H1 (cell line): ENCODE measurements around the gene SCN8A. TPM values are rescaled to one million over a fixed set of nuclear protein-coding genes. Genes with fewer than 3 reads are reported as not detected.

Experiments
- CTCF ChIA-PET: fragments of 300-600 bp; sonication (Branson Sonifier 250); formaldehyde crosslinking; loops from one replicate; lab custom pipeline; 2021; ENCODE audit not compliant: partially characterized antibody; lab: Charles Lee
- POLR2A ChIA-PET: fragments of 300-600 bp; sonication (Branson Sonifier 250); formaldehyde crosslinking; loops from one replicate; lab custom pipeline; 2021; ENCODE audit warnings: inconsistent platforms; ENCODE audit not compliant: partially characterized antibody; lab: Charles Lee
- DNase-seq, 2 experiments: peaks; one replicate each; pipeline versions ENCODE4 v3.0.0 to v3.0.0-alpha.2; 2010 to 2022; ENCODE audit warnings: low spot score in 2 of 2, low read depth in 1 of 2, mixed read lengths in 1 of 2
- FAIRE-seq: peaks from 2 replicates; lab custom pipeline; 2011; peaks lifted over from hg19 to GRCh38; lab: Jason Lieb, UNC
- H2AFZ ChIP-seq: 2 replicates; pipeline ENCODE4 v1.8.1; 2012; ENCODE audit warnings: low read length, inconsistent platforms
- H2AK5ac ChIP-seq: 2 replicates; pipeline ENCODE4 v1.6.1; 2013; ENCODE audit warnings: low read depth, low read length
- H2BK120ac ChIP-seq: replicated peaks from 2 replicates; pipeline ENCODE3; 2013; ENCODE audit warnings: low read depth, low read length, inconsistent platforms
- H2BK12ac ChIP-seq: 2 replicates; pipeline ENCODE4 v1.6.1; 2013; ENCODE audit warnings: low read depth, low read length
- H2BK15ac ChIP-seq: 2 replicates; pipeline ENCODE4 v1.6.1; 2013; ENCODE audit warnings: low read length
- H2BK20ac ChIP-seq: 2 replicates; pipeline ENCODE4 v1.6.1; 2013; ENCODE audit warnings: low read length
- H2BK5ac ChIP-seq: 2 replicates; pipeline ENCODE4 v1.6.1; 2013; ENCODE audit warnings: low read depth, low read length
- H3K14ac ChIP-seq: 2 replicates; pipeline ENCODE4 v1.6.1; 2013; ENCODE audit warnings: inconsistent platforms; ENCODE audit not compliant: insufficient read length
- H3K18ac ChIP-seq: 2 replicates; pipeline ENCODE4 v1.6.1; 2013; ENCODE audit warnings: low read length; ENCODE audit errors: extremely low read depth
- H3K23ac ChIP-seq: 2 replicates; pipeline ENCODE4 v1.6.1; 2013; ENCODE audit warnings: inconsistent platforms; ENCODE audit not compliant: insufficient read length
- H3K23me2 ChIP-seq: 2 replicates; pipeline ENCODE4 v1.6.1; 2013; ENCODE audit warnings: low read depth, low read length
- H3K27ac ChIP-seq: 2 replicates; pipeline ENCODE4 v1.6.1; 2011; ENCODE audit warnings: low read depth, low read length, inconsistent platforms
- H3K27me3 ChIP-seq, 4 experiments: replicated peaks in 1 of 4; 1 replicate in 1 of 4; 2 replicates in 3 of 4; pipeline versions ENCODE4 v1.6.1 to v1.8.1; 2011 to 2013; ENCODE audit warnings: low read length in 3 of 4, mild to moderate bottlenecking in 3 of 4, inconsistent platforms in 2 of 4, mixed read lengths in 2 of 4, moderate library complexity in 1 of 4; ENCODE audit not compliant: control insufficient read depth in 3 of 4, insufficient read depth in 3 of 4; ENCODE audit errors: extremely low read depth in 1 of 4
- H3K36me3 ChIP-seq, 4 experiments: 2 replicates each; pipeline versions ENCODE4 v1.6.1 to v1.8.1; 2011 to 2013; ENCODE audit warnings: mild to moderate bottlenecking in 4 of 4, low read length in 3 of 4, moderate library complexity in 2 of 4, control low read depth in 1 of 4, inconsistent platforms in 1 of 4; ENCODE audit not compliant: insufficient read depth in 4 of 4, control insufficient read depth in 2 of 4
- H3K4ac ChIP-seq: replicated peaks from 2 replicates; pipeline ENCODE3; 2013; ENCODE audit warnings: low read length, low read depth, mixed read lengths, inconsistent platforms; ENCODE audit not compliant: insufficient read length
- H3K4me1 ChIP-seq, 4 experiments: replicated peaks in 1 of 4; 1 replicate in 1 of 4; 2 replicates in 3 of 4; pipeline versions ENCODE4 v1.6.1 to v1.8.1; 2011 to 2013; ENCODE audit warnings: low read length in 3 of 4, inconsistent platforms in 2 of 4, mixed read lengths in 1 of 4; ENCODE audit not compliant: insufficient read depth in 4 of 4, control insufficient read depth in 3 of 4
- H3K4me2 ChIP-seq, 2 experiments: 2 replicates each; pipeline versions ENCODE4 v1.6.1 to v1.8.1; 2011 to 2013; ENCODE audit warnings: low read depth in 2 of 2, low read length in 2 of 2, control low read depth in 1 of 2, inconsistent platforms in 1 of 2, mild to moderate bottlenecking in 1 of 2; ENCODE audit not compliant: insufficient read depth in 1 of 2
- H3K4me3 ChIP-seq, 4 experiments: fragments of 200-600, 300-600 bp in 1 of 4; sonication (generic), shearing (Covaris generic), sonication (Bioruptor Twin) in 1 of 4; 2 replicates each; pipeline versions ENCODE4 v1.5.1 to v1.8.1; 2011 to 2016; ENCODE audit warnings: low read length in 4 of 4, low read depth in 3 of 4, control low read depth in 2 of 4, inconsistent platforms in 2 of 4, mild to moderate bottlenecking in 2 of 4, mixed read lengths in 1 of 4, moderate library complexity in 1 of 4; ENCODE audit not compliant: insufficient read depth in 2 of 4; ENCODE audit errors: extremely low read depth in 1 of 4
- H3K56ac ChIP-seq: replicated peaks from 2 replicates; pipeline ENCODE3; 2013; ENCODE audit warnings: low read depth, mild to moderate bottlenecking, mixed read lengths, low read length, inconsistent platforms; ENCODE audit not compliant: insufficient read length
- H3K79me1 ChIP-seq: 2 replicates; pipeline ENCODE4 v1.6.1; 2013; ENCODE audit warnings: low read depth, low read length, control low read depth
- H3K79me2 ChIP-seq, 2 experiments: 2 replicates each; pipeline versions ENCODE4 v1.6.1 to v1.8.1; 2012 to 2013; ENCODE audit warnings: low read length in 2 of 2, mild to moderate bottlenecking in 2 of 2, inconsistent platforms in 1 of 2; ENCODE audit not compliant: insufficient read depth in 2 of 2, control insufficient read depth in 1 of 2
- H3K9ac ChIP-seq, 4 experiments: replicated peaks in 1 of 4; 1 replicate in 1 of 4; 2 replicates in 3 of 4; pipeline versions ENCODE4 v1.6.1 to v1.8.1; 2011 to 2013; ENCODE audit warnings: low read depth in 3 of 4, low read length in 3 of 4, control low read depth in 2 of 4, mild to moderate bottlenecking in 2 of 4, moderate library complexity in 2 of 4, inconsistent platforms in 1 of 4; ENCODE audit errors: extremely low read depth in 1 of 4
- H3K9me3 ChIP-seq, 2 experiments: 2 replicates each; pipeline versions ENCODE4 v1.6.1 to v1.8.1; 2012 to 2013; ENCODE audit warnings: mild to moderate bottlenecking in 2 of 2, moderate library complexity in 2 of 2, control low read depth in 1 of 2, inconsistent platforms in 1 of 2, low read depth in 1 of 2, low read length in 1 of 2, mixed read lengths in 1 of 2; ENCODE audit not compliant: insufficient read depth in 2 of 2
- H4K20me1 ChIP-seq, 2 experiments: replicated peaks in 1 of 2; 2 replicates each; pipeline versions ENCODE3 to v1.8.1; 2011 to 2013; ENCODE audit warnings: inconsistent platforms in 2 of 2, low read length in 2 of 2, mild to moderate bottlenecking in 1 of 2; ENCODE audit not compliant: insufficient read depth in 2 of 2, control insufficient read depth in 1 of 2
- H4K5ac ChIP-seq: 2 replicates; pipeline ENCODE4 v1.6.1; 2013; ENCODE audit warnings: low read length, low read depth, mixed read lengths, inconsistent platforms; ENCODE audit not compliant: insufficient read length
- H4K8ac ChIP-seq: 2 replicates; pipeline ENCODE4 v1.8.0; 2013; ENCODE audit warnings: mild to moderate bottlenecking, moderate library complexity, low read length, inconsistent platforms; ENCODE audit not compliant: insufficient read depth; ENCODE audit errors: extremely low read depth
- H4K91ac ChIP-seq: replicated peaks from 2 replicates; pipeline ENCODE3; 2013; ENCODE audit warnings: low read length, mixed read lengths, inconsistent platforms; ENCODE audit not compliant: insufficient read length
- BRCA1 ChIP-seq: IDR thresholded peaks from 2 replicates; pipeline ENCODE4 v1.6.1; 2012; ENCODE audit warnings: low read depth, low read length, improper control_type of control experiment
- CBX8 ChIP-seq: fragments of 300-800, 300-1000 bp; sonication (generic); IDR thresholded peaks from 2 replicates; pipeline ENCODE4 v1.7.1; 2016; ENCODE audit warnings: low read depth, low read length, borderline replicate concordance
- GABPA ChIP-seq: IDR thresholded peaks from 2 replicates; pipeline ENCODE4 v1.6.1; 2011; ENCODE audit warnings: mild to moderate bottlenecking, low read length, moderate library complexity, borderline replicate concordance; ENCODE audit not compliant: insufficient read depth
- KDM5A ChIP-seq: fragments of 200-600 bp; IDR thresholded peaks from 2 replicates; pipeline ENCODE4 v1.7.1; 2012; ENCODE audit warnings: mild to moderate bottlenecking, low read length, inconsistent platforms, mixed read lengths
- NRF1 ChIP-seq: IDR thresholded peaks from 2 replicates; pipeline ENCODE4 v1.6.1; 2011; ENCODE audit warnings: mild to moderate bottlenecking, low read depth, low read length, improper control_type of control experiment
- POLR2A ChIP-seq, 2 experiments: IDR thresholded peaks; 1 replicate in 1 of 2; 2 replicates in 1 of 2; pipeline ENCODE4 v1.6.1; 2011; ENCODE audit warnings: low read depth in 2 of 2, low read length in 2 of 2, mild to moderate bottlenecking in 2 of 2; ENCODE audit errors: control extremely low read depth in 1 of 2
- RXRA ChIP-seq: IDR thresholded peaks from 2 replicates; pipeline ENCODE4 v1.6.1; 2011; ENCODE audit warnings: low read depth, mild to moderate bottlenecking, low read length, moderate library complexity; ENCODE audit not compliant: insufficient read depth
- SAP30 ChIP-seq: fragments of 300-600 bp; sonication (generic); IDR thresholded peaks from 2 replicates; pipeline ENCODE4 v1.7.1; 2012; ENCODE audit warnings: low read length, moderate library complexity, mild to moderate bottlenecking, inconsistent platforms; ENCODE audit not compliant: insufficient read depth, insufficient replicate concordance
- SIN3A ChIP-seq, 2 experiments: IDR thresholded peaks in 1 of 2; conservative IDR thresholded peaks in 1 of 2; 2 replicates each; pipeline ENCODE4 v1.6.1; 2011 to 2012; ENCODE audit warnings: low read length in 2 of 2, improper control_type of control experiment in 1 of 2, low read depth in 1 of 2, mild to moderate bottlenecking in 1 of 2
- ZNF274 ChIP-seq: IDR thresholded peaks from 2 replicates; pipeline ENCODE4 v1.7.0; 2012; ENCODE audit warnings: low read length, borderline replicate concordance; ENCODE audit errors: extremely low read depth
- WGBS, 2 experiments: shearing (Covaris generic) in 1 of 2; methylation state at CpG; one replicate each; pipeline versions ENCODE4 v1.1.6 to v1.1.7; 2013 to 2015; ENCODE audit warnings: low lambda C conversion rate in 2 of 2, mixed read lengths in 2 of 2, inconsistent platforms in 1 of 2, low coverage in 1 of 2, missing lambda C conversion rate in 1 of 2; ENCODE audit not compliant: insufficient replicate concordance in 2 of 2, insufficient coverage in 1 of 2, insufficient read length in 1 of 2; ENCODE audit errors: extremely low coverage in 1 of 2, missing lambda C conversion rate in 1 of 2; 5-methylcytosine and 5-hydroxymethylcytosine counted together
- polyA plus RNA-seq, 7 experiments: library from polyadenylated mRNA; depleted of rRNA in 3 of 7; stranded (reverse) in 5 of 7; unstranded in 2 of 7; fragments of >200 nt in 5 of 7; fragments of 200-250 nt in 2 of 7; gene quantifications; 1 replicate in 5 of 7; 2 replicates in 1 of 7; 4 replicates in 1 of 7; pipeline versions ENCODE4 v1.2.1 to v1.2.3, GENCODE V29; 2011 to 2013; ENCODE audit warnings: missing spikeins in 2 of 7, mixed read lengths in 2 of 7
- total RNA-seq: library from RNA; stranded (reverse); fragmentation: NEBNext Ultra II Directional; extraction: Animal tissue kit (Norgen Biotek cat#: 25700); gene quantifications from 2 replicates; pipeline ENCODE4 v1.2.1, GENCODE V29; 2021

Gene SCN8A
- total and polyA plus RNA-seq, 2 of the 8 experiments (the other 6 are each of a cell fraction or from before 2014, with no cell fraction given): 6.3 to 10.7 TPM

GRCh38 chr12:51855586-51856428 is 264.8 kb downstream of the SCN8A start:
- H3K27ac ChIP-seq: peak overlapping the region; percentile 46; the same call in 1 of the 2 replicates
- peak overlapping the region; percentile 93; the same call in 1 of the 2 replicates for H2BK20ac ChIP-seq
- no peaks in the 10 kb centered on the region for H3K36me3 ChIP-seq
- H3K4me3 ChIP-seq: peak overlapping the region; percentile 1 to 59 (median 42); a peak in 7 of 8 replicates
- H3K56ac ChIP-seq: peak overlapping the region; percentile 49
- no peaks in the 10 kb centered on the region for H3K79me1 ChIP-seq
- DNase-seq (peak in 1 of 2 experiments; percentile 84), FAIRE-seq (peak; percentile 32)
- H3K23ac ChIP-seq: no peak overlapping the region
- H3K23me2 ChIP-seq: peaks cover 3% of the 10 kb centered on the region
- ChIA-PET CTCF (interaction anchor here (0.7 to 8.5 kb wide), 13 partner anchors 9 to 335 kb away, joined by 3 to 132 read pairs (median 4); no protein-coding TSS in a partner anchor), POLR2A (interaction anchor here (0.8 to 11.0 kb wide), 10 partner anchors 11 to 319 kb away, joined by 3 to 107 read pairs (median 4); no protein-coding TSS in a partner anchor)
- H3K14ac ChIP-seq: no peak overlapping the region
- WGBS, 2 experiments: 12% methylated on average over 21 of the region's 21 CpGs; no CpG with 5 or more reads in 1 of the 2 experiments
- no peaks in the 10 kb centered on the region for H3K79me2 ChIP-seq
- H2AK5ac ChIP-seq: no peak overlapping the region; the same call in 1 of the 2 replicates
- H3K4ac ChIP-seq: peak overlapping the region; percentile 80
- no peak overlapping the region for H2BK15ac ChIP-seq
- peaks cover under 1 to 25% (median 18%) of the 10 kb centered on the region in 4 experiments for H3K27me3 ChIP-seq
- peak overlapping the region; percentile 95 for H2BK120ac ChIP-seq
- H3K18ac ChIP-seq: peak overlapping the region; percentile 97
- no peaks in the 10 kb centered on the region for H3K9me3 ChIP-seq
- peak overlapping the region; percentile 71 for H2AFZ ChIP-seq
- peaks cover 0 to 11% (median 2%) of the 10 kb centered on the region in 4 experiments; a peak in 6 of 7 replicates for H3K4me1 ChIP-seq
- H3K9ac ChIP-seq: peak overlapping the region in 3 of 4 experiments; percentile 24 to 59 (median 57); a peak in 5 of 7 replicates
- peak overlapping the region; percentile 71 for H2BK5ac ChIP-seq
- no peaks in the 10 kb centered on the region for H4K20me1 ChIP-seq
- H4K5ac ChIP-seq: peak overlapping the region; percentile 74
- peak overlapping the region; percentile 76 for H2BK12ac ChIP-seq
- H3K4me2 ChIP-seq: peak overlapping the region; percentile 61 to 79
- H4K91ac ChIP-seq: peak overlapping the region; percentile 87
- H4K8ac ChIP-seq: peak overlapping the region; percentile 76; the same call in 1 of the 2 replicates
- TF ChIP-seq GABPA (no peak), BRCA1 (no peak), KDM5A (no peak), SAP30 (no peak), CBX8 (no peak), NRF1 (no peak), SIN3A (conservative IDR thresholded peaks at IDR 0.05 in 1 of 2, IDR thresholded peaks at IDR 0.05 in 1 of 2; ENCODE audit: low read depth in 1 of 2, low read length in 2 of 2) (0 out of 4 replicates have a peak, but pooled peaks of 1 of the 2 experiments have one; percentile 33), POLR2A (IDR thresholded peaks at IDR 0.05; ENCODE audit: control extremely low read depth in 1 of 2, low read depth in 2 of 2, low read length in 2 of 2) (peak in 1 of 2 experiments; percentile 57; a peak in 1 of 3 replicates), ZNF274 (no peak), RXRA (no peak)
